ENCODE results near the gene CDK9. TPM values are rescaled to one million over a fixed set of nuclear protein-coding genes. Genes with fewer than 3 reads are reported as not detected.
A peak's percentile ranks its signal among the peaks of the same experiment; 100 is the strongest.

The CDK9 gene
- total and polyA plus RNA-seq, 11 donors, result 26.2 to 60.3 (median 40.2) TPM

GRCh38 chr9:127815512-127816361, 29.9 kb downstream of the CDK9 start:
- ATAC-seq, result peak in 2 of 4 donors; percentile 3
- 81 to 89% (median 86%) methylated on average over 26 to 33 of the region's 33 CpGs for WGBS, 4 donors
- Histone ChIP-seq H3K4me3 (no peak overlapping the region), H3K9me3 (no peaks in the 10 kb centered on the region), H3K4me1 (peaks cover 0 to 30% (median 5%) of the 10 kb centered on the region in 12 donors), H3K27ac (no peak overlapping the region), H3K27me3 (no peaks in the 10 kb centered on the region), H3K36me3 (peaks cover 0 to 99% (median 93%) of the 10 kb centered on the region in 9 donors)
- intact Hi-C loops (cut with DNase I), result no loop called here
- TF ChIP-seq, protein P1, sequence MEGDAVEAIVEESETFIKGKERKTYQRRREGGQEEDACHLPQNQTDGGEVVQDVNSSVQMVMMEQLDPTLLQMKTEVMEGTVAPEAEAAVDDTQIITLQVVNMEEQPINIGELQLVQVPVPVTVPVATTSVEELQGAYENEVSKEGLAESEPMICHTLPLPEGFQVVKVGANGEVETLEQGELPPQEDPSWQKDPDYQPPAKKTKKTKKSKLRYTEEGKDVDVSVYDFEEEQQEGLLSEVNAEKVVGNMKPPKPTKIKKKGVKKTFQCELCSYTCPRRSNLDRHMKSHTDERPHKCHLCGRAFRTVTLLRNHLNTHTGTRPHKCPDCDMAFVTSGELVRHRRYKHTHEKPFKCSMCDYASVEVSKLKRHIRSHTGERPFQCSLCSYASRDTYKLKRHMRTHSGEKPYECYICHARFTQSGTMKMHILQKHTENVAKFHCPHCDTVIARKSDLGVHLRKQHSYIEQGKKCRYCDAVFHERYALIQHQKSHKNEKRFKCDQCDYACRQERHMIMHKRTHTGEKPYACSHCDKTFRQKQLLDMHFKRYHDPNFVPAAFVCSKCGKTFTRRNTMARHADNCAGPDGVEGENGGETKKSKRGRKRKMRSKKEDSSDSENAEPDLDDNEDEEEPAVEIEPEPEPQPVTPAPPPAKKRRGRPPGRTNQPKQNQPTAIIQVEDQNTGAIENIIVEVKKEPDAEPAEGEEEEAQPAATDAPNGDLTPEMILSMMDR (IDR thresholded peaks at IDR 0.05), result no peak
- TF ChIP-seq POLR2A (IDR thresholded peaks at IDR 0.05), result no peak
- no peak for DNase-seq

DNA sequence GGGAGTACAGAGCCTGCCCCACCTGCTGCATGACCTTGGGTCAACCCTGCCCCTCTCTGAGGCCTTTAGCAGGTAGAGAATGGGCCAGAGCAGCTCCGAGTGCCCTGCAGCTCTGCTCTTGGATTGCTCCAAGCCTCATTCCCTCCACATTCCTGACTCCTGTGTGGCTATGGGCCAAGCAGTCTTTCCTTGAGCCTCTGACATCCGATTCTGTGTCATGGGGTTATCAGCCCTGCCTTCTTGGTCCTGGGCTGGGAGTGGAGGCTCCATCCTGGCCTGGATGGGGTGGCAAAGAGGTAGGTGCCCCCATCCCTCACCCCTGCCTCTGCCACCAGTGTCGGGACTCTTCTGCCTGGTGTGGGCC, 30.5 kb downstream of the CDK9 start:
- Histone ChIP-seq H3K27me3 (no peaks in the 10 kb centered on the region), H3K9me3 (no peaks in the 10 kb centered on the region), H3K4me3 (no peak overlapping the region), H3K27ac (peak overlapping the region in 1 of 12 donors; percentile 5), H3K4me1 (peaks cover 0 to 30% (median 5%) of the 10 kb centered on the region in 12 donors), H3K36me3 (peaks cover 0 to 99% (median 97%) of the 10 kb centered on the region in 9 donors)
- ATAC-seq, result no peak
- no peak for DNase-seq
- 51 to 80% (median 74%) methylated on average over 3 of the region's 3 CpGs for WGBS, 4 donors
- intact Hi-C loops (cut with DNase I), result no loop called here
- TF ChIP-seq, protein P1 (IDR thresholded peaks at IDR 0.05), result no peak
- no peak for TF ChIP-seq POLR2A (IDR thresholded peaks at IDR 0.05)

DNA sequence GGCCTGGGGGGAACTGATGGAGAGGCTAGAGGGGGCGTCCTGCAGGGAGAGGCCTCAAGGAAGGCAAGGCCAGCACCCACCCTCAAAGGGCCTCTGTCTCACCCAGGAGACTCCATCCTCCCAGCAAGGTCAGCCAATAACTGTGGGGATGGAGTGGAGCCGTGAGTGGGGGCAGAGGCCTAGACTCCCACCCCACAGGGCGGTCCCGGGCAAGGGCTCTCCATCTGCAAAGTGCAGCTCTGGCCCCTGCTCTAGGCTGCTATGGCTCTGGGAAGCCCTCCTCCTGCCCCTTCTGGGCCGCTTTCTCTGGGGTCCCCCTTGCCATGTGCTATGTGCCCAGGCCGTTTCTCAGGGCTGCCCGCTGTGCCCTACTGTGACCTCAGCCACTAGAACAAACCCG, 30.9 kb downstream of the CDK9 start:
- Histone ChIP-seq H3K36me3 (peaks cover 0 to 100% (median 96%) of the 10 kb centered on the region in 9 donors), H3K4me1 (peaks cover 0 to 30% (median 5%) of the 10 kb centered on the region in 12 donors), H3K27me3 (no peaks in the 10 kb centered on the region), H3K9me3 (no peaks in the 10 kb centered on the region), H3K4me3 (no peak overlapping the region), H3K27ac (peak overlapping the region in 4 of 12 donors; percentile 3 to 40 (median 20))
- peak in 1 of 4 donors; percentile 2 for ATAC-seq
- no peak for TF ChIP-seq POLR2A (IDR thresholded peaks at IDR 0.05)
- TF ChIP-seq, protein P1 (IDR thresholded peaks at IDR 0.05), result no peak
- intact Hi-C loops (cut with DNase I), result no loop called here
- DNase-seq, result no peak
- 83 to 90% (median 89%) methylated on average over 4 to 8 of the region's 8 CpGs for WGBS, 4 donors

DNA sequence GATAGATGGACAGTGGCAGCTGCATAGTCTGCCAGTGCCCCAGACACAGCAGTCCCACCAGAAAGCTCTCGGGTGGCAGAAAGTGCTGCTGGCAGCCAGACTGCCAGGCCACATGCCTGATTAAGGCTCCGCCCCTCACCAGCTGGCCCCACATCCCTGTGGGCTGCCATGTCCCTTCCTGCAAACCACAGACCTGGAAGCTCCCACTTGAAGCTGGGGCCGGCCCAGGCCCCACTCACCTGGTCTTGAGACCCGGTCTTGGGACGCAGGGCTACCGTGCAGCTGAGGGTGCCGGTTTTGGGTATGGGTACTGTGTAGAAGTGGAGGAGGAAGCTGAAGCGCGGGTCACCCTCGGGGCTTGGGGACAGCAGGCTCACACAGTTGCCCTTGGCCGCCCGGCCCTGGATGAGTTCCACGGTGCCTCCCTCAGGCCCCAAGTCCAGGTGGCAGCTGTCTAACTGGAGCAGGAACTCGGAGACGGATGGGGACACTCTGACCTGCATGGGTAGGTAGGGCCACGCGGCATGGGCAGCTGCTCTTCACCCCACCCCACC, 32.1 kb downstream of the CDK9 start:
- no peak for DNase-seq
- Histone ChIP-seq H3K9me3 (no peaks in the 10 kb centered on the region), H3K4me3 (no peak overlapping the region), H3K36me3 (peaks cover 0 to 100% (median 94%) of the 10 kb centered on the region in 9 donors), H3K27me3 (no peaks in the 10 kb centered on the region), H3K27ac (peak overlapping the region in 6 of 12 donors; percentile 3 to 44 (median 37)), H3K4me1 (peaks cover 0 to 30% (median 5%) of the 10 kb centered on the region in 12 donors)
- intact Hi-C loops (cut with DNase I), result no loop called here
- TF ChIP-seq, protein P1 (IDR thresholded peaks at IDR 0.05), result no peak
- no peak for TF ChIP-seq POLR2A (IDR thresholded peaks at IDR 0.05)
- ATAC-seq, result peak in 3 of 4 donors; percentile 1 to 8 (median 1)
- 77 to 87% (median 82%) methylated on average over 7 to 17 of the region's 17 CpGs for WGBS, 4 donors

Data from heart left ventricle (tissue), 16 donors.